Gastrocnemius medialis (tissue), 4 donors: ENCODE data around the gene NTM.

ENCODE experiments used
- POLR2A ChIP-seq, 2 donors: fragments of 450-650 bp; IDR thresholded peaks; one replicate each; pipeline ENCODE4 v1.6.1; 2017; ENCODE audit warnings: antibody characterized with exemption in 2 of 2, mild to moderate bottlenecking in 2 of 2, moderate library complexity in 2 of 2
- TF ChIP-seq, protein P1 (sequence below), 5 experiments: fragments of 450-650 bp in 3 of 5; fragments of 200-600 bp in 2 of 5; sonication (generic) in 2 of 5; IDR thresholded peaks in 4 of 5; conservative IDR thresholded peaks in 1 of 5; 1 replicate in 4 of 5; 2 replicates in 1 of 5; pipeline ENCODE4 v1.5.1; 2016 to 2019; ENCODE audit warnings: antibody characterized with exemption in 5 of 5, mild to moderate bottlenecking in 3 of 5, moderate library complexity in 3 of 5

DNA sequence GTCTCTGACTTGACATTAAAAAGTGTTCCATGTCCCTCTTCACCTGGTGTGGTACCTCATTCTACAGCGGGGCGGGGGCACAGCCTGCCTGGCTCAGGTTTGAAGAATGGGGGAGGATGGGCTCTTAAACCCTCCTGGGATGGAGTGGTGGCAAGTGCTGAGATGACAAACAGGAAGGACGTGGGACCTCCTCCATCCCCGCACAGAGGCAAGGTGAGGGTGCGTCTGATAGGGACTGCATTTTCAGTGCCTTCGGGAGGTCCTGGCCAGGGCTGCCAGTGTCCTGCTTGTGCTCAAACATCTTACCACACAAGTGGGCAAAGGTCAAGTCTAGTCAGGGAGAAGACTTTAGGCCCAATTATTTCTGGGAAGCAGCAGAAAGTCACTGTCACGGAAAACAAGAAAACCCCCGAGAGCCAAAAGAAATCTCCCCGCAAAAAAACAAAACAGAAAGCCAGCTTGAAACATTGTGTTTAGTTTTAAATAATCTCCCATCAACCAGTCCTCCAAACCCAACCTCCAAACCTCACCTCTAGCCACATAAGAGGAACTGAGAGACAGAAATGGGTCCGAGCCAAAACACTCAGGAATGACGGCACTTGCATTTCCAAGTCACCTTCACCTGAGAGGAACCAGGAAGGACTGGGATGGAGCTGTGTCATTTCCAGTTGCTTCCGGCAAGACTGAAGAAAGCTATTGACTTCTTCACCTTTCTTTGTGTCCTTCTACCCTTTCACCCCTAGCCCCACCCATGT, 966.5 kb downstream of the NTM start:
- TF ChIP-seq POLR2A (IDR thresholded peaks at IDR 0.05) = no peak
- TF ChIP-seq, protein P1, sequence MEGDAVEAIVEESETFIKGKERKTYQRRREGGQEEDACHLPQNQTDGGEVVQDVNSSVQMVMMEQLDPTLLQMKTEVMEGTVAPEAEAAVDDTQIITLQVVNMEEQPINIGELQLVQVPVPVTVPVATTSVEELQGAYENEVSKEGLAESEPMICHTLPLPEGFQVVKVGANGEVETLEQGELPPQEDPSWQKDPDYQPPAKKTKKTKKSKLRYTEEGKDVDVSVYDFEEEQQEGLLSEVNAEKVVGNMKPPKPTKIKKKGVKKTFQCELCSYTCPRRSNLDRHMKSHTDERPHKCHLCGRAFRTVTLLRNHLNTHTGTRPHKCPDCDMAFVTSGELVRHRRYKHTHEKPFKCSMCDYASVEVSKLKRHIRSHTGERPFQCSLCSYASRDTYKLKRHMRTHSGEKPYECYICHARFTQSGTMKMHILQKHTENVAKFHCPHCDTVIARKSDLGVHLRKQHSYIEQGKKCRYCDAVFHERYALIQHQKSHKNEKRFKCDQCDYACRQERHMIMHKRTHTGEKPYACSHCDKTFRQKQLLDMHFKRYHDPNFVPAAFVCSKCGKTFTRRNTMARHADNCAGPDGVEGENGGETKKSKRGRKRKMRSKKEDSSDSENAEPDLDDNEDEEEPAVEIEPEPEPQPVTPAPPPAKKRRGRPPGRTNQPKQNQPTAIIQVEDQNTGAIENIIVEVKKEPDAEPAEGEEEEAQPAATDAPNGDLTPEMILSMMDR (IDR thresholded peaks at IDR 0.05 in 4 of 5, conservative IDR thresholded peaks at IDR 0.05 in 1 of 5) = no peak
